ENCODE measurements around the gene C11orf86.

C11orf86 gene

DNA sequence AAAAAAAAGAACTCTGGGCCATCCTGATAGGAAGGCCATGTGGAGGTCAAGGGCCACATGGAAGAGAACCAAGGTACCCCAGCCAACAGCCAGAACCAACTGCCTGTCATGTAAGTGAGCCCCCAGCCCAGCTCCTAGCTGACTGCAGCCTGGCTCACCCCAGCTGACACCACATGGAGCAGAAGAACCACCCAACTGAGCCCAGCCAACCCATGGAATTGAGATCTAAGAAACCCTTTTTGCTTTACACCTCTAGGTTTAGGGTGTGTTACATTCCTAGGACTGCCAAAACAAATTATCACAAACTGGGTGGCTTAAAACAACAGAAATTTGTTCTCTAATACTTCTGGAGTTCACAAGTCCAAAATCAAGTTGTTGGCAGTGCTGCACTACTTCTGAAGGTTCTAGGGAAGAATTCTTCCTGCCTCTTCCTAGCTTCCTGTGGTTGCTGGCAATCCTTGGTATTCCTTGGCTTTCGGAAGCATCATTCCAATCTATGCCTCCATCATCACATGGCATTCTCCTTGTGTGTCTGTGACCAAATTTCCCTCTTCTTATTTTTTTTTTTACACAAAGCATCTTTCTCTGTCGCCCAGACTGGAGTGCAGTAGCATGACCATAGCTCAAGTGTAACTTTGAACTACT, 4.4 kb downstream of the C11orf86 start:
- TF ChIP-seq, protein P1, sequence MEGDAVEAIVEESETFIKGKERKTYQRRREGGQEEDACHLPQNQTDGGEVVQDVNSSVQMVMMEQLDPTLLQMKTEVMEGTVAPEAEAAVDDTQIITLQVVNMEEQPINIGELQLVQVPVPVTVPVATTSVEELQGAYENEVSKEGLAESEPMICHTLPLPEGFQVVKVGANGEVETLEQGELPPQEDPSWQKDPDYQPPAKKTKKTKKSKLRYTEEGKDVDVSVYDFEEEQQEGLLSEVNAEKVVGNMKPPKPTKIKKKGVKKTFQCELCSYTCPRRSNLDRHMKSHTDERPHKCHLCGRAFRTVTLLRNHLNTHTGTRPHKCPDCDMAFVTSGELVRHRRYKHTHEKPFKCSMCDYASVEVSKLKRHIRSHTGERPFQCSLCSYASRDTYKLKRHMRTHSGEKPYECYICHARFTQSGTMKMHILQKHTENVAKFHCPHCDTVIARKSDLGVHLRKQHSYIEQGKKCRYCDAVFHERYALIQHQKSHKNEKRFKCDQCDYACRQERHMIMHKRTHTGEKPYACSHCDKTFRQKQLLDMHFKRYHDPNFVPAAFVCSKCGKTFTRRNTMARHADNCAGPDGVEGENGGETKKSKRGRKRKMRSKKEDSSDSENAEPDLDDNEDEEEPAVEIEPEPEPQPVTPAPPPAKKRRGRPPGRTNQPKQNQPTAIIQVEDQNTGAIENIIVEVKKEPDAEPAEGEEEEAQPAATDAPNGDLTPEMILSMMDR (conservative IDR thresholded peaks at IDR 0.05; ENCODE audit: low read depth, low read length): no peak
- DNase-seq (ENCODE audit: low read depth): no peak
- H3K4me3 ChIP-seq (ENCODE audit: low read depth, low read length): no peak overlapping the region

DNA sequence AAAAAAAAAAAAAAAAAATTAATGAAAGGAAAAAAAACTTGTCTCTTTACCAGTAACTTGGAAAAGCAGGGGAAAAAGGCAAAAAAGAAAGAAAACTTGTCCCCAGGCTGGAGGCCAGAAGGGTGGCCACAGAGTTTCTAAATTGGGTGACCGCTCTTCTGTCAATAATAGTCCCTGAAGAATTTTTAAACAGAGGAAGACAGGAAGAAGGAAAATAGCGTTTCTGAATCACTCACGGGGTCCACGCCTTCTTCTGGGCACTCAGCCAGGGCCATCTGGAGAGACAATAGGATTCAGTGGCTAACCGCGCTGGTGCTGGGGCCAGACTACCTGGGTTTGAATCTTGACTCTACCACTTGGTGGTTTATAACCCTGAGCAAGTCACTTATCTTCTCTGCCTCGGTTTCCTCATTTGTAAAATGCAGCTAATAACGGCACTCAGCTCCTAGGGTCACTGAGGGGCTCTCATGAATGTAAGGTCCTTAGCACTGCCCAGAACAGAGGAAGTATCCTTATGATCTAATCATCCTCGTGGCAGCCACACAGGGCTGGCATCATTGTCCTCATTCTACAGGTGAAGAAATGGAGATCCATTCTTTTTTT, 7.0 kb downstream of the C11orf86 start:
- H3K4me3 ChIP-seq (ENCODE audit: low read depth, low read length): no peak overlapping the region
- TF ChIP-seq, protein P1 (conservative IDR thresholded peaks at IDR 0.05; ENCODE audit: low read depth, low read length): no peak
- DNase-seq (ENCODE audit: low read depth): peak; percentile 89

DNA sequence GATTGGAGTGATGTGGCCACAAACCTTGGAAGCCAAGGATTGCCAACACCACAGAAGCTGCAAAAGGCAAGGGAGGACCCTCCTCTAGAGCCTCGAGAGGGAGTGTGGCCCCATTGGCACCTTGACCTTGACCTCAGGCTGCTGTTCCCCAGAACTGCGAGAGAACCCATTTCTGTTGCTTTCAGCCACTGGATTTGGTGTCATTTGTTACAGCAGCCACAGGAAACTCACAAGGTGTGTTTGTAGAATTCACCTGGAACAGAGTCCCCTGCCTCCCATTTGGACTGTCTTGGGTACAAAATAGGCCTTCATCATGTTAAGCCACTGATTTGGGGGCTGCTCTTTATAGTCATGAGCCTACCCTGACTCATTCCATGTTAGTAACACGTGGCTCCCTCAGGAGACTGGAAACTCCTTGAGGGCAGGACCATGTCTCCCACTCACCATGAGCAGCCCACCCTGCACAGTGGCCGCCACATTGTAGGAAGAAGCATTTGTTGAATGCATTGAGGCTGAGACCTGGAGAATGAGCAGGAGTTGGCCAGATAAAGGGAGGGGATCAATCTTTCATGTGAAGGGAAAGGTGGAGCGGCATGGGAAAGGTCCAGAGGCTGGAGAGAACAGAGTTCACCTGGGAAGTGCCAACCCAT, 8.3 kb downstream of the C11orf86 start:
- no peak overlapping the region for H3K4me3 ChIP-seq (ENCODE audit: low read depth, low read length)
- TF ChIP-seq, protein P1 (conservative IDR thresholded peaks at IDR 0.05; ENCODE audit: low read depth, low read length): no peak
- no peak for DNase-seq (ENCODE audit: low read depth)

- no peak overlapping the region for H3K4me3 ChIP-seq (ENCODE audit: low read depth, low read length)
- TF ChIP-seq, protein P1 (conservative IDR thresholded peaks at IDR 0.05; ENCODE audit: low read depth, low read length): no peak
- no peak for DNase-seq (ENCODE audit: low read depth)
Observed at GRCh38 chr11:66985508-66986177, 10.5 kb downstream of the C11orf86 start.

- no peak for DNase-seq (ENCODE audit: low read depth)
- TF ChIP-seq, protein P1 (conservative IDR thresholded peaks at IDR 0.05; ENCODE audit: low read depth, low read length): no peak
- no peak overlapping the region for H3K4me3 ChIP-seq (ENCODE audit: low read depth, low read length)
Observed at GRCh38 chr11:66986178-66986545, 11.1 kb downstream of the C11orf86 start.

DNA sequence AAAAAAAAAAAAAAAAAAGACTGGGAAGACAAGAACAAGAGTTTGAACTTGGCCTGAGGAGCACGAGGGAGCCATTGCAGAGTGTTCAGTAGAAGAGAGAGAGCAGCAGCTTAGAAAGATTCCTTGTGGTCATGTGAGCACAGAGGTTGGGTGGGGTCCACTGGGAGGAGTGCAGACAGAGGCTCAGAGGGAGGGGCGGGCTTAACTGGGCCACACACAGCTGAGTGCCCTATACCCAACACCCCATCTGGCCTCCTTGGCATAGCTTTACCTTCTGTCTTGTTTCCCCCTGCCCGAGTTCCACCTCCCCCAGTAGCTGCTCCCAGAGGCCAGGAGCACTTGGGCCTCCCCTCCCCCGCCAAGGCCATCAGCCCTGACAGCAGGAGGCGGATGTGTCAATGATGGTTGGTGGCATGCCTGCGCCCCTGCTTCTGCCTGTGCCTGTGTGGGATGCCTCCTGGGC, 12.1 kb downstream of the C11orf86 start:
- H3K4me3 ChIP-seq (ENCODE audit: low read depth, low read length): no peak overlapping the region
- no peak for DNase-seq (ENCODE audit: low read depth)
- TF ChIP-seq, protein P1 (conservative IDR thresholded peaks at IDR 0.05; ENCODE audit: low read depth, low read length): no peak
